ENCODE measurements around the gene STYXL2. TPM values are rescaled to one million over a fixed set of nuclear protein-coding genes. Genes with fewer than 3 reads are reported as not detected.

Gene STYXL2
- not detected in 2 replicates for total RNA-seq

GRCh38 chr1:167093846-167094516 lies at the start of gene STYXL2:
STYXL2 (plus strand) TSS chr1:167094075; CDS start chr1:167094850, 775 bp downstream.

GRCh38 chr1:167090314-167090942 lies 3.4 kb upstream of the STYXL2 start, which contains the start of gene GPA33:
GPA33 (minus strand) TSS chr1:167090377; CDS start chr1:167090287, 90 bp downstream.

Other genes with a start within 250 kb of the STYXL2 start
- gene TADA1, start 217.8 kb upstream of the STYXL2 start, total RNA-seq = 7.4 and 7.7 TPM in 2 replicates
- gene ILDR2, start 118.5 kb upstream of the STYXL2 start, total RNA-seq = 0.05 TPM in 1 of 2 replicates, not detected in the other
- gene MAEL, start 104.8 kb upstream of the STYXL2 start, total RNA-seq = 0.64 TPM in 1 of 2 replicates, not detected in the other
- gene GPA33, start 3.7 kb upstream of the STYXL2 start, total RNA-seq = not detected in 2 replicates
- gene POU2F1, start 126.8 kb downstream of the STYXL2 start, total RNA-seq = 4.4 and 4.6 TPM in 2 replicates